ENCODE measurements around the gene ZMYND8. TPM values are rescaled to one million over a fixed set of nuclear protein-coding genes. Genes with fewer than 3 reads are reported as not detected.

ZMYND8 gene
- total RNA-seq, 1 experiment from 2014 or later, result 50.7 TPM

DNA sequence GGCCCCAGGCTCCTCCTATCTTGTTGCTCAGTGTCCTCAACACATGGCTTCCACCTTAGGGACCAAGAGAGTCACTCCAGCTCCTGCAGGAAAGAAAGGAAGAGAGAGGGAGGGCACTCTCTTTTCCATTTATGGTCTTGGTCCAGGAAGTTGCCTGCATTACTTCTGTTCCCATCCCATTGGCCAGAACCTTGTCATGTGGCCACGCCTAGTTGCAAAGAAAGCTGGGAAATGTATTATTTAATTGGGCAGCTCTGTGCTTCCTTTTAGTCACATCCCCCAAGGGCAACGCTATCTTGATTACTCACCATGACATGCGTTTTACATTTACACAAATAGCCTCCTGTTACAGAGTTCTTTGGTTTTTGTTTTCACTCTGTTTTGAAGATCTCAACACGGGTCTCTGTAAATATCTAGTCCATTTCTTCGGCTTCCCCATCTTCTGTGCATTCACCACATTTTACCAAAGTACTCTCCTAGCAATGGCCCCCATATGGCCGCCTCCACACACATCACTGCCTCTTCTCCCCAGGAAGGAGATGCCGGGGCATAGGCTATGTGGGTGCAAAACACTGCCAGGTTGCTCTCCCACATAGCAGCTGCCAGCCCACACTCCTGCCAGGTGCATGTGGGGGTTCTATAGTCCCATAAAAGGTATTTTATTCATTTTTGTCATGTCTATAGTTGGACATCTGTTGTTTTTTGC is 35.7 kb upstream of the ZMYND8 start:
- peak overlapping the region; percentile 78 for H3K27ac ChIP-seq (ENCODE audit: low read length)
- H3K27me3 ChIP-seq (ENCODE audit: control insufficient read depth, insufficient read depth, low read length), result no peaks in the 10 kb centered on the region
- POLR2A ChIA-PET, result interaction anchor here (0.5 kb wide), 1 partner anchor 52 kb away, joined by 3 read pairs; no protein-coding TSS in a partner anchor
- H3K36me3 ChIP-seq (ENCODE audit: control insufficient read depth, insufficient read depth, low read length), result no peaks in the 10 kb centered on the region
- TF ChIP-seq, protein P1, sequence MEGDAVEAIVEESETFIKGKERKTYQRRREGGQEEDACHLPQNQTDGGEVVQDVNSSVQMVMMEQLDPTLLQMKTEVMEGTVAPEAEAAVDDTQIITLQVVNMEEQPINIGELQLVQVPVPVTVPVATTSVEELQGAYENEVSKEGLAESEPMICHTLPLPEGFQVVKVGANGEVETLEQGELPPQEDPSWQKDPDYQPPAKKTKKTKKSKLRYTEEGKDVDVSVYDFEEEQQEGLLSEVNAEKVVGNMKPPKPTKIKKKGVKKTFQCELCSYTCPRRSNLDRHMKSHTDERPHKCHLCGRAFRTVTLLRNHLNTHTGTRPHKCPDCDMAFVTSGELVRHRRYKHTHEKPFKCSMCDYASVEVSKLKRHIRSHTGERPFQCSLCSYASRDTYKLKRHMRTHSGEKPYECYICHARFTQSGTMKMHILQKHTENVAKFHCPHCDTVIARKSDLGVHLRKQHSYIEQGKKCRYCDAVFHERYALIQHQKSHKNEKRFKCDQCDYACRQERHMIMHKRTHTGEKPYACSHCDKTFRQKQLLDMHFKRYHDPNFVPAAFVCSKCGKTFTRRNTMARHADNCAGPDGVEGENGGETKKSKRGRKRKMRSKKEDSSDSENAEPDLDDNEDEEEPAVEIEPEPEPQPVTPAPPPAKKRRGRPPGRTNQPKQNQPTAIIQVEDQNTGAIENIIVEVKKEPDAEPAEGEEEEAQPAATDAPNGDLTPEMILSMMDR (IDR thresholded peaks at IDR 0.05), result no peak
- TF ChIP-seq SIN3A (IDR thresholded peaks at IDR 0.05; ENCODE audit: borderline replicate concordance, insufficient read depth, low read depth, low read length), result no peak
- TF ChIP-seq POLR2AphosphoS5 (IDR thresholded peaks at IDR 0.05; ENCODE audit: low read depth, low read length), result no peak
- CTCF ChIA-PET, result no interaction called here
- H3K9me3 ChIP-seq (ENCODE audit: control insufficient read depth, insufficient read depth, low read depth, low read length), result no peaks in the 10 kb centered on the region
- no peak overlapping the region for H3K4me3 ChIP-seq (ENCODE audit: low read depth in 2 of 2, low read length in 2 of 2)
- ATAC-seq (peak; percentile 62), DNase-seq (ENCODE audit: low read depth, low spot score) (no peak)
- no TSS peak for BruUV-seq (replicated peaks)
- peaks cover 14% of the 10 kb centered on the region for H3K4me1 ChIP-seq (ENCODE audit: control insufficient read depth, insufficient read depth, low read length)
- in situ Hi-C loops (cut with HindIII; ENCODE audit: low pct_unique_long_range_greater_than_20kb, low sequenced_read_pairs) (no loop called here), intact Hi-C loops (cut with micrococcal nuclease; ENCODE audit: unreplicated experiment) (loop anchor here (10.0 kb wide), 1 partner anchor 73 kb away; no protein-coding TSS in a partner anchor)

DNA sequence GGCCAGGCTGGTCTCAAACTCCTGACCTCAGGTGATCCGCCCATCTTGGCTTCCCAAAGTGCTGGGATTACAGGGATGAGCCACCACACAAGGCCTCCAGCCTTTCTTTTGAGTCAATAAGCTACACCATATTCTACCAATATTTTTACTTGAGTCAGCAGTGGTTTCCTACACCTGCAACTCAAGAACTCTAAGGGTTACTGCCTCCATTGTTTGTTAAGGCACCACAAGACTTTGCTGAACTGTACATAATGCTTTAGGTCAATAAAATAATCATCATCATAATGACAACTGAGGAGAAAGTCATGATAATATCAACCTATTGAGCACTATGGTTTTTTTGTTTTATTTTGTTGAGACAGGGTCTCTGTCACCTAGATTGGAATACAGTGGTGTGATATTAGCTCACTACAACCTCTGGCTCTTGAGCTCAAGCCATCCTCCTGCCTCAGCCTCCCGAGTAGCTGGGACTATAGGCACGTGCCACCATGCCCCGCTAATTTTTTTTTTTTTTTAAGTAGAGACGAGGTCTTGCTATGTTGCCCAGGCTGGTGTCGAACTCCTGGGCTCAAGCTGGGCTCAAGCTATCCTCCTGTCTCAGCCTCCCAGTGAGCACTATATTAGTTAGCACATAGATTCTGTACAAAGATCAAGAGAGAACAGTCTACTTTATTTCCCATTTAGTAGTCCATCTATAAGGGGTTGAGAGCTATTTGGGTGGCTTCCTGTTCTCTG is 34.9 kb upstream of the ZMYND8 start:
- DNase-seq (ENCODE audit: low read depth, low spot score), result no peak
- Histone ChIP-seq H3K36me3 (ENCODE audit: control insufficient read depth, insufficient read depth, low read length) (no peaks in the 10 kb centered on the region), H3K4me1 (ENCODE audit: control insufficient read depth, insufficient read depth, low read length) (peaks cover 12% of the 10 kb centered on the region), H3K27ac (ENCODE audit: low read length) (peak overlapping the region; percentile 78), H3K4me3 (ENCODE audit: low read depth in 2 of 2, low read length in 2 of 2) (no peak overlapping the region), H3K9me3 (ENCODE audit: control insufficient read depth, insufficient read depth, low read depth, low read length) (no peaks in the 10 kb centered on the region), H3K27me3 (ENCODE audit: control insufficient read depth, insufficient read depth, low read length) (no peaks in the 10 kb centered on the region)
- ATAC-seq, result no peak
- TF ChIP-seq, protein P2, sequence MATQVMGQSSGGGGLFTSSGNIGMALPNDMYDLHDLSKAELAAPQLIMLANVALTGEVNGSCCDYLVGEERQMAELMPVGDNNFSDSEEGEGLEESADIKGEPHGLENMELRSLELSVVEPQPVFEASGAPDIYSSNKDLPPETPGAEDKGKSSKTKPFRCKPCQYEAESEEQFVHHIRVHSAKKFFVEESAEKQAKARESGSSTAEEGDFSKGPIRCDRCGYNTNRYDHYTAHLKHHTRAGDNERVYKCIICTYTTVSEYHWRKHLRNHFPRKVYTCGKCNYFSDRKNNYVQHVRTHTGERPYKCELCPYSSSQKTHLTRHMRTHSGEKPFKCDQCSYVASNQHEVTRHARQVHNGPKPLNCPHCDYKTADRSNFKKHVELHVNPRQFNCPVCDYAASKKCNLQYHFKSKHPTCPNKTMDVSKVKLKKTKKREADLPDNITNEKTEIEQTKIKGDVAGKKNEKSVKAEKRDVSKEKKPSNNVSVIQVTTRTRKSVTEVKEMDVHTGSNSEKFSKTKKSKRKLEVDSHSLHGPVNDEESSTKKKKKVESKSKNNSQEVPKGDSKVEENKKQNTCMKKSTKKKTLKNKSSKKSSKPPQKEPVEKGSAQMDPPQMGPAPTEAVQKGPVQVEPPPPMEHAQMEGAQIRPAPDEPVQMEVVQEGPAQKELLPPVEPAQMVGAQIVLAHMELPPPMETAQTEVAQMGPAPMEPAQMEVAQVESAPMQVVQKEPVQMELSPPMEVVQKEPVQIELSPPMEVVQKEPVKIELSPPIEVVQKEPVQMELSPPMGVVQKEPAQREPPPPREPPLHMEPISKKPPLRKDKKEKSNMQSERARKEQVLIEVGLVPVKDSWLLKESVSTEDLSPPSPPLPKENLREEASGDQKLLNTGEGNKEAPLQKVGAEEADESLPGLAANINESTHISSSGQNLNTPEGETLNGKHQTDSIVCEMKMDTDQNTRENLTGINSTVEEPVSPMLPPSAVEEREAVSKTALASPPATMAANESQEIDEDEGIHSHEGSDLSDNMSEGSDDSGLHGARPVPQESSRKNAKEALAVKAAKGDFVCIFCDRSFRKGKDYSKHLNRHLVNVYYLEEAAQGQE (IDR thresholded peaks at IDR 0.05; ENCODE audit: insufficient read depth in 1 of 2, low read depth in 2 of 2, low read length in 1 of 2), result no peak
- TF ChIP-seq SIN3A (IDR thresholded peaks at IDR 0.05; ENCODE audit: borderline replicate concordance, insufficient read depth, low read depth, low read length), result no peak
- TF ChIP-seq TCF7L2 (IDR thresholded peaks at IDR 0.05; ENCODE audit: low read depth, low read length), result no peak
- TF ChIP-seq, protein P1 (IDR thresholded peaks at IDR 0.05), result no peak
- no peak for TF ChIP-seq POLR2AphosphoS5 (IDR thresholded peaks at IDR 0.05; ENCODE audit: low read depth, low read length)
- BruUV-seq (replicated peaks), result no TSS peak
- ChIA-PET CTCF (no interaction called here), POLR2A (no interaction called here)
- in situ Hi-C loops (cut with HindIII; ENCODE audit: low pct_unique_long_range_greater_than_20kb, low sequenced_read_pairs), result no loop called here
- intact Hi-C loops (cut with micrococcal nuclease; ENCODE audit: unreplicated experiment), result loop anchor here (10.0 kb wide), 1 partner anchor 73 kb away; no protein-coding TSS in a partner anchor

Data from Panc1 (cell line).